IMR-90 (cell line): Measurements from ENCODE around the gene LONP2. TPM values are rescaled to one million over a fixed set of nuclear protein-coding genes. Genes with fewer than 3 reads are reported as not detected.

Source experiments
- ATAC-seq: fragments of 200-7000 bp; cut with Tn5 transposase; 2 replicates; pipeline ENCODE4 v1.9.1; 2020; ENCODE audit warnings: low read depth, mild to moderate bottlenecking, moderate library complexity
- BruUV-seq: library from RNA; stranded (reverse); fragments of 400-500 nt; replicated peaks from 2 replicates; lab custom pipeline; 2021; lab: Mats Ljungman, UMichigan
- CTCF ChIA-PET: fragments of 300-600 bp; formaldehyde crosslinking; extraction: SDS; loops from one replicate; lab custom pipeline; 2021; ENCODE audit warnings: antibody characterized with exemption; lab: Yijun Ruan, JAX
- POLR2A ChIA-PET: fragments of 300-600 bp; sonication (Branson Sonifier 250); formaldehyde crosslinking; loops from one replicate; lab custom pipeline; 2022; ENCODE audit warnings: antibody characterized with exemption; ENCODE audit not compliant: unreplicated experiment; lab: Charles Lee
- DNase-seq: peaks from one replicate; pipeline ENCODE4 v3.0.0; 2013
- H2AFZ ChIP-seq: replicated peaks from 2 replicates; pipeline ENCODE3; 2013; ENCODE audit warnings: low read length, mild to moderate bottlenecking; ENCODE audit not compliant: poor library complexity
- H2AK5ac ChIP-seq: 2 replicates; pipeline ENCODE4 v1.6.1; 2013; ENCODE audit warnings: low read depth, low read length, inconsistent platforms
- H2AK9ac ChIP-seq: replicated peaks from 2 replicates; pipeline ENCODE3; 2013; ENCODE audit warnings: mild to moderate bottlenecking, low read depth, low read length, moderate library complexity; ENCODE audit not compliant: poor library complexity
- H2BK120ac ChIP-seq: 2 replicates; pipeline ENCODE4 v1.6.1; 2013; ENCODE audit warnings: low read depth, low read length, inconsistent platforms
- H2BK15ac ChIP-seq: 3 replicates; pipeline ENCODE4 v1.6.1; 2013; ENCODE audit warnings: low read depth, low read length, inconsistent platforms
- H2BK20ac ChIP-seq: 2 replicates; pipeline ENCODE4 v1.6.1; 2013; ENCODE audit warnings: low read depth, mild to moderate bottlenecking, inconsistent platforms, low read length, moderate library complexity
- H2BK5ac ChIP-seq: 2 replicates; pipeline ENCODE4 v1.6.1; 2013; ENCODE audit warnings: mild to moderate bottlenecking, low read depth, low read length, inconsistent platforms; ENCODE audit not compliant: poor library complexity, severe bottlenecking
- H3K14ac ChIP-seq: replicated peaks from 2 replicates; pipeline ENCODE4 v1.6.1; 2013; ENCODE audit warnings: low read depth, low read length, inconsistent platforms
- H3K18ac ChIP-seq: 2 replicates; pipeline ENCODE4 v1.6.1; 2013; ENCODE audit warnings: low read depth, low read length, control low read depth
- H3K23ac ChIP-seq: 2 replicates; pipeline ENCODE4 v1.6.1; 2013; ENCODE audit warnings: low read depth, low read length, inconsistent platforms
- H3K27ac ChIP-seq: 2 replicates; pipeline ENCODE4 v1.5.1; 2013; ENCODE audit warnings: mild to moderate bottlenecking, control low read depth, low read length; ENCODE audit not compliant: insufficient read depth
- H3K27me3 ChIP-seq: 2 replicates; pipeline ENCODE4 v1.6.1; 2013; ENCODE audit warnings: low read length; ENCODE audit not compliant: control insufficient read depth, insufficient read depth
- H3K36me3 ChIP-seq: 2 replicates; pipeline ENCODE4 v1.6.1; 2013; ENCODE audit warnings: low read length, mixed read lengths; ENCODE audit not compliant: control insufficient read depth, insufficient read depth
- H3K4ac ChIP-seq: 2 replicates; pipeline ENCODE4 v1.6.1; 2013; ENCODE audit warnings: low read depth, low read length, inconsistent platforms
- H3K4me1 ChIP-seq: 2 replicates; pipeline ENCODE4 v1.6.1; 2013; ENCODE audit warnings: low read length, mixed read lengths; ENCODE audit not compliant: control insufficient read depth, insufficient read depth
- H3K4me2 ChIP-seq: 2 replicates; pipeline ENCODE4 v1.6.1; 2013; ENCODE audit warnings: low read depth, mild to moderate bottlenecking, control low read depth, low read length, moderate library complexity
- H3K4me3 ChIP-seq: 2 replicates; pipeline ENCODE4 v1.5.1; 2013; ENCODE audit warnings: low read depth, mild to moderate bottlenecking, control low read depth, low read length, moderate library complexity; ENCODE audit not compliant: insufficient read depth
- H3K56ac ChIP-seq: 2 replicates; pipeline ENCODE4 v1.6.1; 2013; ENCODE audit warnings: low read length, inconsistent platforms; ENCODE audit not compliant: insufficient read depth; ENCODE audit errors: extremely low read depth
- H3K79me1 ChIP-seq, 2 experiments: 2 replicates each; pipeline ENCODE4 v1.6.1; 2013; ENCODE audit warnings: low read length in 2 of 2, inconsistent platforms in 1 of 2, low read depth in 1 of 2
- H3K9ac ChIP-seq: 2 replicates; pipeline ENCODE4 v1.6.1; 2013; ENCODE audit warnings: low read depth, low read length, control low read depth
- H3K9me1 ChIP-seq: 2 replicates; pipeline ENCODE4 v1.6.1; 2013; ENCODE audit warnings: low read length, inconsistent platforms; ENCODE audit not compliant: insufficient read depth
- H3K9me3 ChIP-seq: 2 replicates; pipeline ENCODE4 v1.6.1; 2013; ENCODE audit warnings: low read length; ENCODE audit not compliant: control insufficient read depth, insufficient read depth
- H4K20me1 ChIP-seq: 2 replicates; pipeline ENCODE4 v1.6.1; 2013; ENCODE audit warnings: low read length, inconsistent platforms; ENCODE audit not compliant: insufficient read depth
- H4K5ac ChIP-seq: 2 replicates; pipeline ENCODE4 v1.6.1; 2013; ENCODE audit warnings: mild to moderate bottlenecking, low read depth, low read length, control low read depth
- H4K8ac ChIP-seq, 2 experiments: 2 replicates each; pipeline ENCODE4 v1.6.1; 2013; ENCODE audit warnings: low read depth in 2 of 2, low read length in 2 of 2, control low read depth in 1 of 2, inconsistent platforms in 1 of 2
- H4K91ac ChIP-seq: 2 replicates; pipeline ENCODE4 v1.6.1; 2013; ENCODE audit warnings: low read depth, low read length, inconsistent platforms; ENCODE audit not compliant: insufficient read depth
- BHLHE40 ChIP-seq: fragments of 150-350 bp; IDR thresholded peaks from 2 replicates; pipeline ENCODE4 v1.6.1; 2016; ENCODE audit warnings: mild to moderate bottlenecking, low read depth, low read length
- CEBPB ChIP-seq: IDR thresholded peaks from 2 replicates; pipeline ENCODE4 v1.6.1; 2012; ENCODE audit warnings: low read depth, low read length, improper control_type of control experiment
- CHD1 ChIP-seq: IDR thresholded peaks from 2 replicates; pipeline ENCODE4 v1.6.1; 2012; ENCODE audit warnings: low read depth, low read length, improper control_type of control experiment
- CTCF ChIP-seq: conservative IDR thresholded peaks from 2 replicates; pipeline ENCODE4 v1.5.1; 2012; ENCODE audit warnings: mild to moderate bottlenecking, low read depth, low read length, improper control_type of control experiment
- FOS ChIP-seq: fragments of 150-350 bp; IDR thresholded peaks from 2 replicates; pipeline ENCODE4 v1.6.1; 2016; ENCODE audit warnings: low read depth, low read length
- MAFK ChIP-seq: IDR thresholded peaks from 2 replicates; pipeline ENCODE4 v1.6.1; 2012; ENCODE audit warnings: low read depth, low read length, improper control_type of control experiment
- MAZ ChIP-seq: IDR thresholded peaks from 2 replicates; pipeline ENCODE4 v1.6.1; 2012; ENCODE audit warnings: low read depth, mild to moderate bottlenecking, low read length, improper control_type of control experiment, moderate library complexity, borderline replicate concordance
- MXI1 ChIP-seq: IDR thresholded peaks from 2 replicates; pipeline ENCODE4 v1.6.1; 2012; ENCODE audit warnings: low read depth, mild to moderate bottlenecking, low read length, moderate library complexity, borderline replicate concordance
- NFE2L2 ChIP-seq: fragments of 150-350 bp; IDR thresholded peaks from 2 replicates; pipeline ENCODE4 v1.6.1; 2016; ENCODE audit warnings: low read depth, mild to moderate bottlenecking, low read length
- POLR2A ChIP-seq: IDR thresholded peaks from 2 replicates; pipeline ENCODE4 v1.6.1; 2012; ENCODE audit warnings: mild to moderate bottlenecking, low read depth, low read length
- RAD21 ChIP-seq: IDR thresholded peaks from 2 replicates; pipeline ENCODE4 v1.6.1; 2012; ENCODE audit warnings: low read length, improper control_type of control experiment
- RCOR1 ChIP-seq: IDR thresholded peaks from 2 replicates; pipeline ENCODE4 v1.6.1; 2012; ENCODE audit warnings: mild to moderate bottlenecking, low read length, improper control_type of control experiment; ENCODE audit not compliant: insufficient replicate concordance
- RFX5 ChIP-seq: IDR thresholded peaks from 2 replicates; pipeline ENCODE4 v1.8.0; 2012; ENCODE audit warnings: low read depth, mild to moderate bottlenecking, low read length, moderate library complexity
- SMC3 ChIP-seq: fragments of 150-350 bp; IDR thresholded peaks from 2 replicates; pipeline ENCODE4 v1.6.1; 2016; ENCODE audit warnings: low read depth, mild to moderate bottlenecking, antibody characterized with exemption, low read length, moderate library complexity
- USF2 ChIP-seq: fragments of 150-350 bp; IDR thresholded peaks from 2 replicates; pipeline ENCODE4 v1.6.1; 2017; ENCODE audit warnings: mild to moderate bottlenecking, antibody characterized with exemption, low read length, low read depth
- WGBS, 2 experiments: methylation state at CpG; one replicate each; pipeline versions ENCODE4 v1.1.5 to v1.1.7; 2013; ENCODE audit warnings: missing lambda C conversion rate in 2 of 2; ENCODE audit not compliant: insufficient read length in 1 of 2; ENCODE audit errors: extremely low coverage in 2 of 2; 5-methylcytosine and 5-hydroxymethylcytosine counted together
- dilution Hi-C: fragments of 300-500 bp; cut with HindIII; formaldehyde crosslinking; loops from one replicate; pipeline ENCODE4 v1.14.3; 2018; ENCODE audit warnings: low sequenced_read_pairs; ENCODE audit not compliant: unreplicated experiment
- in situ Hi-C: fragments of 300-500 bp; cut with MboI; formaldehyde crosslinking; loops from 3 replicates; pipeline ENCODE4 v1.14.3; 2019; ENCODE audit warnings: low sequenced_read_pairs, inconsistent platforms, mixed read lengths
- intact Hi-C: fragments of 100-400 bp; cut with micrococcal nuclease; formaldehyde crosslinking; loops from 2 replicates; pipeline ENCODE4 v1.10.0; 2022
- polyA plus RNA-seq, 3 experiments: library from polyadenylated mRNA; depleted of rRNA; stranded (reverse); fragments of >200 nt; gene quantifications; 2 replicates each; pipeline ENCODE4 v1.2.3, GENCODE V29; 2012; ENCODE audit warnings: low replicate concordance in 1 of 3
- total RNA-seq: library from RNA; depleted of rRNA; stranded (reverse); fragments of >200 nt; gene quantifications from 2 replicates; pipeline ENCODE4 v1.2.3, GENCODE V29; 2012

Gene LONP2
- total and polyA plus RNA-seq, 2 of the 4 experiments (the other 2 are of a cell fraction) = 31.5 to 90.9 TPM

- Histone ChIP-seq H4K91ac (no peak overlapping the region), H3K56ac (no peak overlapping the region), H2AK9ac (no peak overlapping the region), H3K4ac (no peak overlapping the region), H3K27me3 (no peaks in the 10 kb centered on the region; the same call in 1 of the 2 replicates), H3K79me1 (no peaks in the 10 kb centered on the region), H4K20me1 (no peaks in the 10 kb centered on the region), H3K4me2 (no peak overlapping the region), H3K18ac (no peak overlapping the region), H3K36me3 (no peaks in the 10 kb centered on the region), H2AFZ (no peak overlapping the region), H3K9ac (no peak overlapping the region), H3K27ac (no peak overlapping the region), H3K23ac (no peak overlapping the region), H4K5ac (no peak overlapping the region), H3K14ac (no peak overlapping the region), H2BK20ac (no peak overlapping the region), H2BK120ac (no peak overlapping the region), H4K8ac (no peak overlapping the region), H2BK15ac (no peak overlapping the region), H2AK5ac (no peak overlapping the region), H3K9me1 (no peaks in the 10 kb centered on the region), H2BK5ac (no peak overlapping the region), H3K4me3 (no peak overlapping the region), H3K9me3 (no peaks in the 10 kb centered on the region), H3K4me1 (0 out of 2 replicates have a peak, but pooled peaks cover 1% of the 10 kb centered on the region)
- ATAC-seq (no peak), DNase-seq (peak; percentile 29)
- ChIA-PET POLR2A (no interaction called here), CTCF (interaction anchor here (2.6 kb wide), 1 partner anchor 388 kb away, joined by 7 read pairs; no protein-coding TSS in a partner anchor)
- in situ Hi-C loops (loop anchor here (5.0 kb wide), 1 partner anchor 392 kb away; no protein-coding TSS in a partner anchor), intact Hi-C loops (no loop called here), dilution Hi-C loops (no loop called here)
- whole genome bisulfite sequencing, 2 experiments = no CpG with 5 or more reads among the region's 6 CpGs
- no TSS peak for BruUV-seq
- no peak for TF ChIP-seq USF2
- TF ChIP-seq POLR2A = no peak
- TF ChIP-seq MAZ = no peak
- TF ChIP-seq MAFK = no peak
- TF ChIP-seq CHD1 = no peak
- no peak for TF ChIP-seq FOS
- no peak for TF ChIP-seq CEBPB
- no peak for TF ChIP-seq BHLHE40
- no peak for TF ChIP-seq CTCF
- no peak for TF ChIP-seq MXI1
- no peak for TF ChIP-seq RAD21
- no peak for TF ChIP-seq RFX5
- TF ChIP-seq RCOR1 = no peak
- TF ChIP-seq SMC3 = no peak
- no peak for TF ChIP-seq NFE2L2
These were observed 8.5 kb upstream of the LONP2 start for GRCh38 chr16:48235556-48236136.
